HG02759 (cell line): Measurements from ENCODE around the gene SAFB.
"Not testable (repeated sequence)": the region's sequence is repeated elsewhere in the genome, so short reads cannot be mapped to it uniquely, and the experiment has no call there.

Experiments
- ATAC-seq: cut with Tn5 transposase; IDR thresholded peaks from one replicate; pipeline ENCODE4 v1.9.1; 2021; ENCODE audit warnings: mild to moderate bottlenecking, moderate library complexity; ENCODE audit not compliant: unreplicated experiment

Gene SAFB

GRCh38 chr19:5594521-5594950, 28.3 kb upstream of the SAFB start:
- no peak for ATAC-seq

- ATAC-seq: no peak
These were observed 27.8 kb upstream of the SAFB start for GRCh38 chr19:5595129-5595528.

GRCh38 chr19:5595745-5596144, 27.1 kb upstream of the SAFB start:
- no peak for ATAC-seq

- no peak for ATAC-seq
These were observed 22.1 kb upstream of the SAFB start for GRCh38 chr19:5600797-5601196.

- ATAC-seq: no peak
These were observed 19.3 kb upstream of the SAFB start for GRCh38 chr19:5603626-5604025.

- ATAC-seq: no peak
These were observed 17.5 kb upstream of the SAFB start for GRCh38 chr19:5605362-5605761.

- ATAC-seq: no peak
These were observed 15.3 kb upstream of the SAFB start for GRCh38 chr19:5607318-5608275.

- ATAC-seq: no peak
These were observed 14.6 kb upstream of the SAFB start for GRCh38 chr19:5608291-5608690.

- not testable (repeated sequence) for ATAC-seq
These were observed 14.1 kb upstream of the SAFB start for GRCh38 chr19:5608766-5609165.

GRCh38 chr19:5609881-5610448, 12.9 kb upstream of the SAFB start:
- no peak for ATAC-seq

- ATAC-seq: no peak
These were observed 9.7 kb upstream of the SAFB start for GRCh38 chr19:5612891-5613865.

GRCh38 chr19:5615756-5616327, 7.0 kb upstream of the SAFB start:
- no peak for ATAC-seq

GRCh38 chr19:5617080-5617479, 5.8 kb upstream of the SAFB start:
- ATAC-seq: no peak

GRCh38 chr19:5618591-5618990, 4.3 kb upstream of the SAFB start:
- no peak for ATAC-seq

- ATAC-seq: no peak
These were observed 2.9 kb upstream of the SAFB start for GRCh38 chr19:5619946-5620345.

GRCh38 chr19:5621311-5621944, 1.5 kb upstream of the SAFB start:
- no peak for ATAC-seq

GRCh38 chr19:5621945-5622464, 878 bp upstream of the SAFB start:
- ATAC-seq: no peak

- ATAC-seq: no peak
These were observed 624 bp downstream of the SAFB start for GRCh38 chr19:5623397-5624017.

- ATAC-seq: no peak
These were observed 1.3 kb downstream of the SAFB start for GRCh38 chr19:5624018-5624663.
